Measurements from ENCODE around the gene PCGF2.

Gene PCGF2

GRCh38 chr17:38751144-38751807 is 3.1 kb upstream of the PCGF2 start:
- peak; percentile 75 for DNase-seq

- DNase-seq = peak; percentile 52
Observed at GRCh38 chr17:38750312-38751121, 2.4 kb upstream of the PCGF2 start.

GRCh38 chr17:38750044-38750311 is 1.8 kb upstream of the PCGF2 start:
- no peak for DNase-seq

GRCh38 chr17:38749223-38750043 is 1.3 kb upstream of the PCGF2 start:
- DNase-seq = peak; percentile 80

- no peak for DNase-seq
Observed at GRCh38 chr17:38748892-38749222, 721 bp upstream of the PCGF2 start.

- peak; percentile 34 for DNase-seq
Observed at GRCh38 chr17:38747463-38748148, 530 bp downstream of the PCGF2 start.

GRCh38 chr17:38746849-38747462 is 1.2 kb downstream of the PCGF2 start:
- no peak for DNase-seq

GRCh38 chr17:38746004-38746848 is 1.9 kb downstream of the PCGF2 start:
- DNase-seq = no peak

- DNase-seq = peak; percentile 63
Observed at GRCh38 chr17:38745545-38745944, 2.6 kb downstream of the PCGF2 start.

GRCh38 chr17:38743556-38744171 is 4.5 kb downstream of the PCGF2 start:
- DNase-seq = peak; percentile 89

- peak; percentile 75 for DNase-seq
Observed at GRCh38 chr17:38742411-38743308, 5.5 kb downstream of the PCGF2 start.

- no peak for DNase-seq
Observed at GRCh38 chr17:38741921-38742410, 6.2 kb downstream of the PCGF2 start.

- DNase-seq = no peak
Observed at GRCh38 chr17:38741461-38741860, 6.7 kb downstream of the PCGF2 start.

GRCh38 chr17:38740806-38741205 is 7.3 kb downstream of the PCGF2 start:
- DNase-seq = no peak

GRCh38 chr17:38740044-38740443 is 8.1 kb downstream of the PCGF2 start:
- DNase-seq = no peak

GRCh38 chr17:38739305-38739704 is 8.8 kb downstream of the PCGF2 start:
- DNase-seq = no peak

GRCh38 chr17:38738686-38739085 is 9.4 kb downstream of the PCGF2 start:
- DNase-seq = no peak

- no peak for DNase-seq
Observed at GRCh38 chr17:38738007-38738662, 10.0 kb downstream of the PCGF2 start.

- DNase-seq = no peak
Observed at GRCh38 chr17:38735161-38735997, 12.8 kb downstream of the PCGF2 start.
